Measurements from ENCODE around the gene PCK1.

DNA sequence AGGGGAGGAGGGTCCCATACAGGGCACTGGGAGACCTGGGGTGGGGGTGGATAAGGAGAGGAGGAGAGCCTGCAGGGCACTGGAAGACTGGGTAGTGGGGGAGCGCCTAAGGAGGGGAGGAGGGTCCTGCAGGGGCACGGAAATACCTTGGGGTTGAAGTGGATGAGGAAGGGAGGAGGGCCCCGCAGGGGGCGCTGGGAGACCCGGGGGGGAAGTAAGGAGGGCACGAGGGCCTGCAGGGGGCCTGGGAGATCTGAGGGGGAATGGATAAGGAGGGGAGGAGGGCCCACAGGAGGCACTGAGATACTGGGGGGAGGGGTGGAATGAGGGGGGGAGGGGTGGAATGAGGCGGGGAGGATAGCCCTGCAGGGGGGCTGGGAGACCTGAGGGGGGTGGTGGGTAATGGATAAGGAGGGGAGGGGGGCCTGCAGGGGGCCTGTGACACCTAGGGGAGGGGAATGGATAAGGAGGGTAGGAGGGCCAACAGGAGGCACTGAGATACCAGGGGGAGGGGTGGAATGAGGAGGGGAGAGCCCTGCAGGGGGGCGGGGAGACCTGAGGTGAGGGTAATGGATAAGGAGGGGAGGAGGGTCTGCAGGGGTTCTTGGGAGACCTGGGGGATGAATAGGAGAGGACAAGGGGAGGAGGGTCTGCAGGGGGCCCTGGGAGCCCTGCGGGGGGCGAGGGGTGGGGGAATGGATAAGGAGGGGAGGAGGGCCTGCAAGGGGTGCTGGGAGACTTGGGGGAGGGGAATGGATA, 35.4 kb upstream of the PCK1 start:
- TF ChIP-seq, protein P1, sequence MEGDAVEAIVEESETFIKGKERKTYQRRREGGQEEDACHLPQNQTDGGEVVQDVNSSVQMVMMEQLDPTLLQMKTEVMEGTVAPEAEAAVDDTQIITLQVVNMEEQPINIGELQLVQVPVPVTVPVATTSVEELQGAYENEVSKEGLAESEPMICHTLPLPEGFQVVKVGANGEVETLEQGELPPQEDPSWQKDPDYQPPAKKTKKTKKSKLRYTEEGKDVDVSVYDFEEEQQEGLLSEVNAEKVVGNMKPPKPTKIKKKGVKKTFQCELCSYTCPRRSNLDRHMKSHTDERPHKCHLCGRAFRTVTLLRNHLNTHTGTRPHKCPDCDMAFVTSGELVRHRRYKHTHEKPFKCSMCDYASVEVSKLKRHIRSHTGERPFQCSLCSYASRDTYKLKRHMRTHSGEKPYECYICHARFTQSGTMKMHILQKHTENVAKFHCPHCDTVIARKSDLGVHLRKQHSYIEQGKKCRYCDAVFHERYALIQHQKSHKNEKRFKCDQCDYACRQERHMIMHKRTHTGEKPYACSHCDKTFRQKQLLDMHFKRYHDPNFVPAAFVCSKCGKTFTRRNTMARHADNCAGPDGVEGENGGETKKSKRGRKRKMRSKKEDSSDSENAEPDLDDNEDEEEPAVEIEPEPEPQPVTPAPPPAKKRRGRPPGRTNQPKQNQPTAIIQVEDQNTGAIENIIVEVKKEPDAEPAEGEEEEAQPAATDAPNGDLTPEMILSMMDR (IDR thresholded peaks at IDR 0.05) = no peak
- TF ChIP-seq POLR2A (IDR thresholded peaks at IDR 0.05) (no peak), POLR2AphosphoS5 (IDR thresholded peaks at IDR 0.05) (no peak), EP300 (IDR thresholded peaks at IDR 0.05) (no peak)

Measured in stomach (tissue), 4 donors.